SK-N-SH (cell line): ENCODE measurements around the gene GALNT11.

Source experiments
- POLR2AphosphoS5 ChIP-seq: IDR thresholded peaks from 2 replicates; pipeline ENCODE4 v1.6.1; 2012; ENCODE audit warnings: low read depth, low read length
- RFX5 ChIP-seq: IDR thresholded peaks from 2 replicates; pipeline ENCODE4 v1.6.1; 2012; ENCODE audit warnings: mild to moderate bottlenecking, improper control_type of control experiment, low read length
- TF ChIP-seq, protein P1 (sequence below): fragments of 200-600 bp; sonication (generic); IDR thresholded peaks from 2 replicates; pipeline ENCODE4 v1.6.1; 2017; ENCODE audit warnings: antibody characterized with exemption, mild to moderate bottlenecking, moderate library complexity
- TF ChIP-seq, protein P2 (sequence below): IDR thresholded peaks from 2 replicates; pipeline ENCODE4 v1.6.1; 2012; ENCODE audit warnings: mild to moderate bottlenecking, low read depth, low read length, moderate library complexity

DNA sequence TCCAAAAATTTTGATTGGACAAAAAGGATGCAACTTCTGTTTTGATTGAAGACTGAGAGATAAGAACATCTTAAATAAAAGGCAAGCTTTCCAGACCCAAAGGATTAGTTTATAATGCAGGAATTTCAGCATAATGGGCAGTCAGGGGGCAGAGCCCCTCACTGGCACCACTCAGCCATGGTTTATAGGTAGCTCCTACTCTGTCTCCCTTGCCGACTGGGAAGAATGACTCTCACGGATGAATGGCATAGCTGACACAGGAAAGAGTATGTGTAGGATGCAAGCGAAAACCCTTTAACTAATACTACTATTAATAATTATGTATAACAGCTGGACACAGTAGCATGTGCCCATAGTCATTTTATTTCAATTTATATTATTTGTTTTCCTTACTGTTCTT lies 53.3 kb downstream of the GALNT11 start:
- TF ChIP-seq, protein P1, sequence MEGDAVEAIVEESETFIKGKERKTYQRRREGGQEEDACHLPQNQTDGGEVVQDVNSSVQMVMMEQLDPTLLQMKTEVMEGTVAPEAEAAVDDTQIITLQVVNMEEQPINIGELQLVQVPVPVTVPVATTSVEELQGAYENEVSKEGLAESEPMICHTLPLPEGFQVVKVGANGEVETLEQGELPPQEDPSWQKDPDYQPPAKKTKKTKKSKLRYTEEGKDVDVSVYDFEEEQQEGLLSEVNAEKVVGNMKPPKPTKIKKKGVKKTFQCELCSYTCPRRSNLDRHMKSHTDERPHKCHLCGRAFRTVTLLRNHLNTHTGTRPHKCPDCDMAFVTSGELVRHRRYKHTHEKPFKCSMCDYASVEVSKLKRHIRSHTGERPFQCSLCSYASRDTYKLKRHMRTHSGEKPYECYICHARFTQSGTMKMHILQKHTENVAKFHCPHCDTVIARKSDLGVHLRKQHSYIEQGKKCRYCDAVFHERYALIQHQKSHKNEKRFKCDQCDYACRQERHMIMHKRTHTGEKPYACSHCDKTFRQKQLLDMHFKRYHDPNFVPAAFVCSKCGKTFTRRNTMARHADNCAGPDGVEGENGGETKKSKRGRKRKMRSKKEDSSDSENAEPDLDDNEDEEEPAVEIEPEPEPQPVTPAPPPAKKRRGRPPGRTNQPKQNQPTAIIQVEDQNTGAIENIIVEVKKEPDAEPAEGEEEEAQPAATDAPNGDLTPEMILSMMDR = no peak
- TF ChIP-seq POLR2AphosphoS5 (no peak), RFX5 (no peak)
- TF ChIP-seq, protein P2, sequence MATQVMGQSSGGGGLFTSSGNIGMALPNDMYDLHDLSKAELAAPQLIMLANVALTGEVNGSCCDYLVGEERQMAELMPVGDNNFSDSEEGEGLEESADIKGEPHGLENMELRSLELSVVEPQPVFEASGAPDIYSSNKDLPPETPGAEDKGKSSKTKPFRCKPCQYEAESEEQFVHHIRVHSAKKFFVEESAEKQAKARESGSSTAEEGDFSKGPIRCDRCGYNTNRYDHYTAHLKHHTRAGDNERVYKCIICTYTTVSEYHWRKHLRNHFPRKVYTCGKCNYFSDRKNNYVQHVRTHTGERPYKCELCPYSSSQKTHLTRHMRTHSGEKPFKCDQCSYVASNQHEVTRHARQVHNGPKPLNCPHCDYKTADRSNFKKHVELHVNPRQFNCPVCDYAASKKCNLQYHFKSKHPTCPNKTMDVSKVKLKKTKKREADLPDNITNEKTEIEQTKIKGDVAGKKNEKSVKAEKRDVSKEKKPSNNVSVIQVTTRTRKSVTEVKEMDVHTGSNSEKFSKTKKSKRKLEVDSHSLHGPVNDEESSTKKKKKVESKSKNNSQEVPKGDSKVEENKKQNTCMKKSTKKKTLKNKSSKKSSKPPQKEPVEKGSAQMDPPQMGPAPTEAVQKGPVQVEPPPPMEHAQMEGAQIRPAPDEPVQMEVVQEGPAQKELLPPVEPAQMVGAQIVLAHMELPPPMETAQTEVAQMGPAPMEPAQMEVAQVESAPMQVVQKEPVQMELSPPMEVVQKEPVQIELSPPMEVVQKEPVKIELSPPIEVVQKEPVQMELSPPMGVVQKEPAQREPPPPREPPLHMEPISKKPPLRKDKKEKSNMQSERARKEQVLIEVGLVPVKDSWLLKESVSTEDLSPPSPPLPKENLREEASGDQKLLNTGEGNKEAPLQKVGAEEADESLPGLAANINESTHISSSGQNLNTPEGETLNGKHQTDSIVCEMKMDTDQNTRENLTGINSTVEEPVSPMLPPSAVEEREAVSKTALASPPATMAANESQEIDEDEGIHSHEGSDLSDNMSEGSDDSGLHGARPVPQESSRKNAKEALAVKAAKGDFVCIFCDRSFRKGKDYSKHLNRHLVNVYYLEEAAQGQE = no peak
